PC-3 (cell line): Measurements from ENCODE around the gene MAMDC2. TPM values are rescaled to one million over a fixed set of nuclear protein-coding genes. Genes with fewer than 3 reads are reported as not detected.

ENCODE experiments used
- ATAC-seq: fragments of 200-7000 bp; cut with Tn5 transposase; 2 replicates; pipeline ENCODE4 v1.9.1; 2020; ENCODE audit warnings: mild to moderate bottlenecking, moderate library complexity
- BruUV-seq: library from RNA; stranded (reverse); fragments of 400-500 nt; replicated peaks from 2 replicates; lab custom pipeline; 2021; lab: Mats Ljungman, UMichigan
- CTCF ChIA-PET: fragments of 300-600 bp; sonication (Branson Sonifier 250); formaldehyde crosslinking; loops from one replicate; lab custom pipeline; 2022; ENCODE audit warnings: antibody characterized with exemption; lab: Charles Lee
- POLR2A ChIA-PET: fragments of 300-600 bp; sonication (Branson Sonifier 250); formaldehyde crosslinking; loops from one replicate; lab custom pipeline; 2022; ENCODE audit warnings: antibody characterized with exemption; ENCODE audit not compliant: unreplicated experiment; lab: Charles Lee
- DNase-seq: peaks from one replicate; pipeline ENCODE4 v3.0.0-alpha.2; 2015
- H2AFZ ChIP-seq: fragments of 300-600 bp; sonication (generic); 2 replicates; pipeline ENCODE4 v1.6.0; 2016; ENCODE audit warnings: antibody characterized with exemption, low read length
- H3F3A ChIP-seq: fragments of 300-600 bp; sonication (generic); one replicate; pipeline ENCODE4 v1.6.0; 2017; ENCODE audit warnings: antibody characterized with exemption, low read length, control low read depth, mild to moderate bottlenecking; ENCODE audit not compliant: unreplicated experiment
- H3K27ac ChIP-seq: fragments of 300-600 bp; sonication (generic); 2 replicates; pipeline ENCODE4 v1.5.1; 2016; ENCODE audit warnings: mild to moderate bottlenecking, low read length
- H3K27me3 ChIP-seq: fragments of 300-600 bp; sonication (generic); 2 replicates; pipeline ENCODE4 v1.6.1; 2016; ENCODE audit warnings: low read length, mixed read lengths
- H3K36me3 ChIP-seq: fragments of 300-600 bp; sonication (generic); 2 replicates; pipeline ENCODE4 v1.6.1; 2016; ENCODE audit warnings: low read depth, mixed run types, low read length, mixed read lengths
- H3K4me1 ChIP-seq: fragments of 300-600 bp; sonication (generic); 2 replicates; pipeline ENCODE4 v1.5.1; 2016; ENCODE audit warnings: low read length; ENCODE audit not compliant: insufficient read depth
- H3K4me2 ChIP-seq: fragments of 300-600 bp; sonication (generic); 2 replicates; pipeline ENCODE4 v1.6.0; 2016; ENCODE audit warnings: low read length
- H3K4me3 ChIP-seq: fragments of 300-600 bp; sonication (generic); 2 replicates; pipeline ENCODE4 v1.5.1; 2016; ENCODE audit warnings: mild to moderate bottlenecking, low read length, mixed read lengths
- H3K79me2 ChIP-seq: fragments of 300-600 bp; sonication (generic); 2 replicates; pipeline ENCODE4 v1.6.1; 2017; ENCODE audit warnings: low read length, mixed read lengths
- H3K9ac ChIP-seq: fragments of 300-600 bp; sonication (generic); 2 replicates; pipeline ENCODE4 v1.6.0; 2016; ENCODE audit warnings: mild to moderate bottlenecking, low read length
- H3K9me2 ChIP-seq: fragments of 300-600 bp; sonication (generic); replicated peaks from 2 replicates; pipeline ENCODE4 v1.6.1; 2016; ENCODE audit warnings: mixed run types, low read length, mixed read lengths
- H3K9me3 ChIP-seq: fragments of 300-600 bp; sonication (generic); 2 replicates; pipeline ENCODE4 v1.6.1; 2016; ENCODE audit warnings: low read length, mixed read lengths
- H4K20me1 ChIP-seq: fragments of 300-600 bp; sonication (generic); 2 replicates; pipeline ENCODE4 v1.6.1; 2016; ENCODE audit warnings: low read length, mixed read lengths
- EZH2 ChIP-seq: fragments of 300-600 bp; sonication (generic); IDR thresholded peaks from one replicate; pipeline ENCODE4 v1.6.1; 2017; ENCODE audit warnings: antibody characterized with exemption, mild to moderate bottlenecking, low read length; ENCODE audit not compliant: unreplicated experiment
- EZH2phosphoT487 ChIP-seq: fragments of 300-600 bp; sonication (generic); IDR thresholded peaks from 2 replicates; pipeline ENCODE4 v1.6.1; 2018; ENCODE audit warnings: mild to moderate bottlenecking, antibody characterized with exemption, low read length, borderline replicate concordance
- intact Hi-C: fragments of 100-400 bp; cut with micrococcal nuclease; formaldehyde crosslinking; loops from 2 replicates; pipeline ENCODE4 v1.9.0; 2023
- total RNA-seq: library from RNA; depleted of rRNA; stranded (reverse); fragments of >200 nt; gene quantifications from 2 replicates; pipeline ENCODE4 v1.2.3, GENCODE V29; 2014
- TF ChIP-seq, protein P1 (sequence below): fragments of 300-600 bp; sonication (generic); conservative IDR thresholded peaks from 2 replicates; pipeline ENCODE4 v1.5.1; 2017; ENCODE audit warnings: antibody characterized with exemption, low read depth, mild to moderate bottlenecking, low read length

Gene MAMDC2
- total RNA-seq, 1 experiment from 2014 or later = not detected

DNA sequence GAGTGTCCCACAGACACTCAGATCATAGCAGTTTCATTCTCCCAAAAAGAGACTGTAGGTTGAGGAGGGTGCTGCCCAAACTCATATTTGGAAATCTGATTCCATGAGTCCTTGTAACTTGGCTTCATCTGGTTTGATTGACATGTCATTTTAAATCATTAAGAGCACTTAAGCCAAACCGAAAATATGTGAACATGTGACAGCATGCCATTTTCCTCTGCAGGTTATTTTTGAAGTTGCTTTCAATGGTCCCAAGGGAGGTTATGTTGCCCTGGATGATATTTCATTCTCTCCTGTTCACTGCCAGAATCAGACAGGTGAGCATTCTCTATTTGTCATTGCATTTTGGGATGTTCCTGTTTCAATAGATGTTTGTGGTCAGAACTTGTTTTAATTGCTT is 87.6 kb downstream of the MAMDC2 start:
- intact Hi-C loops = no loop called here
- no peak overlapping the region for H3K4me2 ChIP-seq
- H4K20me1 ChIP-seq = no peaks in the 10 kb centered on the region
- H3K4me1 ChIP-seq = peaks cover 3% of the 10 kb centered on the region
- H2AFZ ChIP-seq = no peak overlapping the region
- ATAC-seq = no peak
- H3K9me2 ChIP-seq = no peaks in the 10 kb centered on the region
- no peak overlapping the region for H3K9ac ChIP-seq
- H3K79me2 ChIP-seq = no peaks in the 10 kb centered on the region
- H3K9me3 ChIP-seq = no peaks in the 10 kb centered on the region
- H3K27me3 ChIP-seq = no peaks in the 10 kb centered on the region
- no peaks in the 10 kb centered on the region for H3K36me3 ChIP-seq
- BruUV-seq = no TSS peak
- ChIA-PET CTCF (no interaction called here), POLR2A (no interaction called here)
- no peak for TF ChIP-seq EZH2phosphoT487
- TF ChIP-seq EZH2 = no peak
- TF ChIP-seq, protein P1, sequence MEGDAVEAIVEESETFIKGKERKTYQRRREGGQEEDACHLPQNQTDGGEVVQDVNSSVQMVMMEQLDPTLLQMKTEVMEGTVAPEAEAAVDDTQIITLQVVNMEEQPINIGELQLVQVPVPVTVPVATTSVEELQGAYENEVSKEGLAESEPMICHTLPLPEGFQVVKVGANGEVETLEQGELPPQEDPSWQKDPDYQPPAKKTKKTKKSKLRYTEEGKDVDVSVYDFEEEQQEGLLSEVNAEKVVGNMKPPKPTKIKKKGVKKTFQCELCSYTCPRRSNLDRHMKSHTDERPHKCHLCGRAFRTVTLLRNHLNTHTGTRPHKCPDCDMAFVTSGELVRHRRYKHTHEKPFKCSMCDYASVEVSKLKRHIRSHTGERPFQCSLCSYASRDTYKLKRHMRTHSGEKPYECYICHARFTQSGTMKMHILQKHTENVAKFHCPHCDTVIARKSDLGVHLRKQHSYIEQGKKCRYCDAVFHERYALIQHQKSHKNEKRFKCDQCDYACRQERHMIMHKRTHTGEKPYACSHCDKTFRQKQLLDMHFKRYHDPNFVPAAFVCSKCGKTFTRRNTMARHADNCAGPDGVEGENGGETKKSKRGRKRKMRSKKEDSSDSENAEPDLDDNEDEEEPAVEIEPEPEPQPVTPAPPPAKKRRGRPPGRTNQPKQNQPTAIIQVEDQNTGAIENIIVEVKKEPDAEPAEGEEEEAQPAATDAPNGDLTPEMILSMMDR = no peak
- no peak overlapping the region for H3K27ac ChIP-seq
- DNase-seq = no peak
- H3F3A ChIP-seq = no peaks in the 10 kb centered on the region
- H3K4me3 ChIP-seq = no peak overlapping the region

DNA sequence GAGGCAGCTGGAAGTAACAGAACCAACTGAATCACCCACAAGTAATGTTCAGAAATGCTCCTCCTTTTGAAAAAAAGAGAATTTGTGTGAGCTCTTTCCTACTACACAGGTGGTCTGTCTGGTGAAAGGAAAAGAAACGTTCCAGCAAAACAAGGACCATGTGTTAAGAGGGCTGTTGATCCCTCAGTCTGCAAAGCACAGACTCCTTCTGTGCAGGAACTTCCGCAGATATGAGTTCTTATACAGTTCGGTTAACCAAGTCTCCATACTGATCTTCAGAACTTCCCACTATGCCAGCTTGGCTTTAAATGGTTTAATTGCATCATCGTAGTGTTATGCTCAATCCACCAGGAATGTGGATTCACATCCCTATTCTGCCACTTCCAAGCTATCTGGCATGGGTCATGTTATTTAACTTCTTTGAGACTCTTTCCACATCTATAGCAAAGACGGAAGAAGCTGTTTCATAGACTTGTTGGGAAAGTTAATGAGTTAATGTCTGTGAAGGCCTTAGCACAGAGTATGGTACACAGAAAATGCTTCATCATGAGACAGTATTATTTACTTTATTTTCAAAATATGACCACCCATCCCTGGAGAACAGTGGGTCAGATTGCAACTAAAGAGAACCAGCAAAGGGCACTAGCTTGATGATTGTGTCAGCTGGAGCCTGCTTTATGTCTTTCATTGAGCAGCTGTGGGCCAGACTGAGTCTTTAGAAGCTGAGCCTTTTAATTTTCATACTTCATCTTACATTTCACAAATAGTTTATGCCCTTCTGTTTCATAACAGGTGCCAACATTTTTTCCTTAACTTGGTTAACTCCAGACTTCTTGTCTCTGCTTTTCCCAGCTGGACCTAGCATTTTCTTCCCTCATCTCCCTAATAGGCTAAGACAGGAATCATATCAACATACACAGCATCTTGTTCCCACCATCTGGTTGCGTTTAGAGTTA is 89.9 kb downstream of the MAMDC2 start:
- Histone ChIP-seq H3K27ac (no peak overlapping the region), H3K4me1 (peaks cover 13% of the 10 kb centered on the region), H3K79me2 (no peaks in the 10 kb centered on the region), H4K20me1 (no peaks in the 10 kb centered on the region), H3K4me2 (no peak overlapping the region), H3K9me2 (no peaks in the 10 kb centered on the region), H3K27me3 (no peaks in the 10 kb centered on the region), H3K9me3 (no peaks in the 10 kb centered on the region), H3F3A (no peaks in the 10 kb centered on the region), H3K4me3 (no peak overlapping the region), H2AFZ (no peak overlapping the region), H3K9ac (no peak overlapping the region), H3K36me3 (no peaks in the 10 kb centered on the region)
- DNase-seq (no peak), ATAC-seq (no peak)
- intact Hi-C loops = no loop called here
- BruUV-seq = no TSS peak
- TF ChIP-seq EZH2 = no peak
- no peak for TF ChIP-seq EZH2phosphoT487
- TF ChIP-seq, protein P1 = no peak
- POLR2A ChIA-PET = interaction anchor here (0.6 kb wide), 1 partner anchor 10 kb away, joined by 3 read pairs; no protein-coding TSS in a partner anchor
- CTCF ChIA-PET = no interaction called here

DNA sequence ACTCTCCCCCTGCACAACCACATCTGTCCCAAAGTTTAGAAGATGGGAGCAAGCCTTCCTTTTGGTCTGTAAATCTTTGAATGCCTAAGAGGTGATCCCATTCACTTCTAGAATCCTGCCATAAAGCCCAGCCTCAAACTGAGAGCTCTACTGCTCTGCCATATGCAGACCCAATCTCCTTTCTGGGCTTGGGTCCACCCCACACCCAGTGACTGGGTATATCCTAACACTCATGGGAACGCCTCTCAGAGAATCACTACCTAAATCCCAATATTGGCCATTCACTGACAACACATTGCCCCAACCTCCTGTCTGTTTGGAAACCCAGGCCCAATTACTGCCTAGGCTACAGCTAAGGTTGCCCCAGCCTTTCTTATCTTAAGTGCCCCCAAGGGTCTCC is 90.7 kb downstream of the MAMDC2 start:
- H3K9ac ChIP-seq = no peak overlapping the region
- CTCF ChIA-PET = no interaction called here
- H3K36me3 ChIP-seq = no peaks in the 10 kb centered on the region
- ATAC-seq (no peak), DNase-seq (no peak)
- no peak overlapping the region for H2AFZ ChIP-seq
- TF ChIP-seq EZH2phosphoT487 (no peak), EZH2 (no peak)
- TF ChIP-seq, protein P1 = no peak
- no TSS peak for BruUV-seq
- H3K79me2 ChIP-seq = no peaks in the 10 kb centered on the region
- H3K4me2 ChIP-seq = no peak overlapping the region
- no peak overlapping the region for H3K4me3 ChIP-seq
- no peak overlapping the region for H3K27ac ChIP-seq
- no peaks in the 10 kb centered on the region for H3K9me2 ChIP-seq
- H3K4me1 ChIP-seq = peaks cover 13% of the 10 kb centered on the region
- H3K27me3 ChIP-seq = no peaks in the 10 kb centered on the region
- no peaks in the 10 kb centered on the region for H4K20me1 ChIP-seq
- POLR2A ChIA-PET = no interaction called here
- intact Hi-C loops = no loop called here
- H3F3A ChIP-seq = no peaks in the 10 kb centered on the region
- no peaks in the 10 kb centered on the region for H3K9me3 ChIP-seq
